Measurements from ENCODE around the gene RAB1A.
A peak's percentile ranks its signal among the peaks of the same experiment; 100 is the strongest.

The RAB1A gene

DNA sequence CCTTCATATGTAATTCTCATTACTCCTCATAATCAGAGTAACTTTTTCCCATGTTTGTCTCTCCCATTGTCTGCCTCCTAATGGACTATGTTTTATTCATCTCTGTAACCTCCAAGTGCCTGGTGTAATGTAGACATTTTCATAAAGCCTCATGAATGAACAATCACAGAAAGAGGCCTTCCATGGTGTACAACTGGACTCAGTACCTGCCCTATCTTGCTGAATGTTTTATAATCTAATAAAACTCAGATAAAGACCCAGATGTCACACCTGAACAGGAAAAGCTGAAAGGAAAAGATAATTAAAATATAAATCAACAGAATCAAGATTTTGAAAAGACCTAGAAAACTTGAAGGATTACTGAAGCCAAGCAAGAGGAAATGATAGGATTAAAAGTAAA lies 36.7 kb downstream of the RAB1A start:
- no peak for DNase-seq (ENCODE audit: low read depth in 2 of 2)

DNA sequence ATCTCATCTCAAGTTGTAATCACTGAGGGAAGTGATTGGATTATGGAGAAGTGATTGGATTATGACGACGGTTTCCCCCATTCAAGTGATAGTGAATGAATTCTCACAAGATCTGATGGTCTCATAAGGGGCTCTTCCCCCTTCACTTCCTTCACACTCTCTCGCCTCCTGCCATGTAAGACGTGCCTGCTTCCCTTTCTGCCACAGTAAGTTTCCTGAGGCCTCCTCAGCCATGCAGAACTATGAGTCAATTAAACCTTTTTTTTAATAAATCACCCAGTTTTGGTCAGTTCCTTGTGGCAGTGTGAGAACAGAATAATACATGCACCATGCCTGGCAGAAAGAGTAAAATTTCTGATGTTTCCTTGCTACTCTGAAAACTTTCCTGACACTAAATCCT lies 37.1 kb downstream of the RAB1A start:
- no peak for DNase-seq (ENCODE audit: low read depth in 2 of 2)

DNA sequence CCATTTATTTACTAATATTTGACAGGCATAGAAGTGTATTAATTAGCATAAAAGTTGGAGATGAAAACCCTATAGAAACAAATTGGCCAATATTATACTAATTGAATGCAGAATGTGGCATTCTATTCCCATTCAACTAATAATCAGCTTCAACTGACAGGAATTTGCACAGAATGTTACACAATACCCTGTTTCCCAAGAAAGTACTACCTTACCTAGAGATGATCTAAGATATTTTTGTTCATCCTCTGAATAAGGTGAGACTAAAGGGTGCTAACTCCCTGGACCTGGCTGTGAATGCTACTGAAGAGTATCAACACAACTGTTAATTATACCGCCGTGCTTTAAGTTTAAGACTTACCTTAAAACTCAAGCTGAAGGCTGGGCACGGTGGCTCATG lies 44.8 kb downstream of the RAB1A start:
- DNase-seq (ENCODE audit: low read depth in 2 of 2) = no peak

DNA sequence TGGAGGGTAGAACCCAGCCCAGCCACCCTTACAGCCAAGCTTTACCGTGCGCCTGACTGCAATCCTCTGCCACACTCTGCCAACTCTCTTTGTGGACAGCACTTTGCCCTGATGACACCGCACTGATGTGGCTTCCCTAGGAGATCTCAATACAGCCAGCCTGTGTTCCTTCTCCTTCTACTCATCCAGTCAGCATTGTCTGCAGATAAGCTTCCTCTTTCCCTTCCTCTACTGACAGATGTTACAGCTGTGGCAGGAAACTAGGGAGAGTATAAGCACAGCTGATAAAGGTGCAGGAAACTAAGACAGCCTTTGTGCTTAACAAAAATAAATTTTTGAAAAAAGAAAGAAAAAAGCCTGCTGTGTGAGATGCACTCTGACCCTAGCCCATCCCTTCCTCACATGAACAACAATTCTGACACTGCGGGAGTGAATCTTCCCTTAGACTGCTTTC lies 48.6 kb downstream of the RAB1A start:
- no peak for DNase-seq (ENCODE audit: low read depth in 2 of 2)

DNA sequence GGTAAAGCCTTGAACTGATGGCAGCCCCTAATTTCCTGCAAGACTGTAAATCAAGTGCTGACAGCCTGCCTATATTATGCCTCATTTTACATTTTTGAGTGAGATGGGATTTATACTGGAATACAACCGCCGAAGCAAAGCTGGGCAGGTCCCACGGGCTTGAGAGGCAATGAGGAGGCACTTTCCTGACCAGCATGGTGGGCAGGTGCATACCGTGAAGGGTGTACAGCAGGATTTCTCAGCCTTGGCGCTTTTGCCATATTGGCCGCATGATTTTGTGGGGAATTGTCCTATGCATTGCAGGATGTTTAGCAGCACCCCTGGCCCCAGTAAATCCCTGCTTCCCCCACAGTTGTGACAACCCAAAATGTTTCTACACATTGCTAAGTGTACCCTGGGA lies 50.9 kb downstream of the RAB1A start:
- DNase-seq (ENCODE audit: low read depth in 2 of 2) = no peak

DNA sequence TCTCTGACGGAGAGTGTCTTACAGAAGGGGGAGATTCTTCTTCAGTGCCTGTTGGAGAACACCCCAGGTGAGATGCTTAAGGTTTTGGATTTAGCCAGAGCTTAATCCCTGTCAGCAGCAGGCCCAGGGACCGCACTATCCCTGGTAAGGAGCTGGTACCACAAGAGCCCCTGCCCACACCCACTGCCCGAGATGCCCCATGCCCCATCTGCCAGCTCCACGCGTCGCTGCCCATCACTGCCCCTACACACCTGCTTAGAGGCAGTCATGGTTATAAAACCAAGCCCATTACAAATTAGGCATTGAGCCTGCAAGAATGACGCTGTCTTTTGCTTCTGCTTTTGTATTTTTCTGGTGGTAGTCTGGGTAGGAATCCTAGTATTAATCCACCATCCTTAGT lies 52.0 kb downstream of the RAB1A start:
- DNase-seq (ENCODE audit: low read depth in 2 of 2) = no peak

DNA sequence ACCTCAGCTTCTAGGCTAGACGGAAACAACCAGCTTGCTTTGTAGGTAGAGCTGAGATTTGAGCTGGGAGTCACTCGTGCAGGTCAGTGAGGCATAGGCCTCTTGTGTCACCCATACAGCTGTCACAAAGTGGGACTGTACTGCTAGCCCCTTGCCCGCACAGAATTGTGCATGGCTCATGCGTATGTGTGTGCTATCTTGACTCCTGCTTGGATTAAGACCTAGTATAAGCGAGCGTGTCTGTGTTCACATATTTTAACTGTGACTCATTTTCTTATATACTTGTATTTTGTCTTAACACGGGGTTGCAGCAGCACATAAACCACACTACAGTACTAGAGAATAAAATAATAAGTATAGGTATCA lies 53.6 kb downstream of the RAB1A start:
- no peak for DNase-seq (ENCODE audit: low read depth in 2 of 2)

DNA sequence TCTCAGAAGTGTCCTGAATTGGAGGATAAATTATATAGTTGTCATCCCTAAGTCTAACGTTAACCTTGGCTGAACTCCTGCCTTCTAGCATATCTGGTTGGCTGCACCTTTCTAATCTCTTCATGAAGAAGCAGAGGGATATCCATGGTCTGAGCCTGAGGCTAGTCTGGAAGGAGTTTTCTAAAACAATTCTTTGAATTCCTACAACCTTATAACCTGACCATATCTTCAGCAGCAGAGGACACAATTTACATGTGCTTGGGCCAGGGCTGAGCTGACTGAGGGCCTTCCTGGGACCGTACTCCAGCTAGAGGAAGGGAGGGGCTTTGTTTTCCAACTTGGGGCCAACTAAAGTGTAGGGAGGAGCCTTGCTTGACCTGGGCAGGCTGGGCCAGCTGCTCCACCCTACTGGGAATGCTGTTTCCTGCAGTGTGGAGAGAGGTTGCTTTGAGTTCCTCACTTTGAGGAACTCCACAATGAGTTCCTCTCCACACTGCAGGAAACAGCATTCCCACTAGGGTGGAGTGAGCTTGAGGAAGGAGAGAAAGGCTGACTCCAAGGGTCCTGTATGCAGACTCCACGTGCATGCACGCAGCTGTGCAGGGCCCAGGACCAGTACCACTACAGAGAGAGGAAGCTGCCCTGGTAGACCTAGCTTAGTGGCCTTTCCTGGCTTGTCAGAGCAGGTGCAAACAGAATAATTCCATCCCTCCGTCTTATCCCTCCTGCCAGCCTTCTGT lies 54.1 kb downstream of the RAB1A start:
- no peak for DNase-seq (ENCODE audit: low read depth in 2 of 2)

DNA sequence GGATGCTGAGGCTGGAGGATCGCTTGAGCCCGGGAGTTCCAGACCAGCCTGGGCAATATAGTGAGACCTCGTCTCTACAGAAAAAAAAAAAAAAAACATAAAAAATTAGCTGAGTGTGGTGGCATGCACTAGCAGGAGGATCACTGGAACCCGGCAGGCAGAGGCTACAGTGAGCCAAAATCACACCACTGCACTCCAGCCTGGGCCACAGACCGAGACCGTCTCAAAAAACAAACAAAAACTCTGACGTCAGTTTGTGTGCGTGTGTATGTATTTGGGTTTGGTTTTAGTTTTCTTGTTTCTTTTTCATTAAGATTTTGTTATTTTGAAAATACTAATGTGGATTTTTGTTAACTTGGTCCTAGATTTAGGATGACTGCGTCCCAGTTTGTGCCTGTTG lies 54.7 kb downstream of the RAB1A start:
- DNase-seq (ENCODE audit: low read depth in 2 of 2) = no peak

DNA sequence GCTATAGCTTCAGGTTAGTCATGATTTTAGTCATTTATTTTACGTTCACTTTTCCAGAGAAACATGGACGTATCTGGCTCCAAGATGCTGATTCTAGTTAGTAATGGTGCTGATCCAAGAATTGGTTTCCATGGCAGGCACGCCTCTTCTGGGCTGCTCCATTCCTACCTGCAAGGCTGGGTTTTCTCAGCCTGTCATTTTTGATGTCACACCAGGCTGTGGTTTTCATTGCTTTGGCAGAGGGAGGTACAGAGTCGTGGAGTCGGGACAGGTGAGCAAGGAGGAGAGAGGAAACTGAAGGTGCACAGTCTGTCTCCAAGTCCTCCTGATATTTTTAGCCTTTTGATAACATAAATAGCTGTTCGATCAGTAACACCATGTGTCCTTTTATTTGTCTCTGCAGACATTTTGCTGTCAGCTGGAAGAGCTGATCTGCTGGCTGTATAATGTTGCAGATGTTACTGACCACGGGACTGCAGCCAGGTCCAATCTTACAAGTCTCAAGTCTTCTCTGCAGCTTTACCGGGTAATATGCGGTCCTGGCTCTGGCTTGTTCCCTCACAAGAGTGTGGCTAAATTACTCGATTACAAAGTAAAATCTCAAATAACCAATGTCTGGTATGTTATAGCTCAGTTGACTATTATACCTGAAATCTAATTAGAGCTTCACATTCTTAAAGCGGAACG lies 55.9 kb downstream of the RAB1A start:
- DNase-seq (ENCODE audit: low read depth in 2 of 2) = no peak

DNA sequence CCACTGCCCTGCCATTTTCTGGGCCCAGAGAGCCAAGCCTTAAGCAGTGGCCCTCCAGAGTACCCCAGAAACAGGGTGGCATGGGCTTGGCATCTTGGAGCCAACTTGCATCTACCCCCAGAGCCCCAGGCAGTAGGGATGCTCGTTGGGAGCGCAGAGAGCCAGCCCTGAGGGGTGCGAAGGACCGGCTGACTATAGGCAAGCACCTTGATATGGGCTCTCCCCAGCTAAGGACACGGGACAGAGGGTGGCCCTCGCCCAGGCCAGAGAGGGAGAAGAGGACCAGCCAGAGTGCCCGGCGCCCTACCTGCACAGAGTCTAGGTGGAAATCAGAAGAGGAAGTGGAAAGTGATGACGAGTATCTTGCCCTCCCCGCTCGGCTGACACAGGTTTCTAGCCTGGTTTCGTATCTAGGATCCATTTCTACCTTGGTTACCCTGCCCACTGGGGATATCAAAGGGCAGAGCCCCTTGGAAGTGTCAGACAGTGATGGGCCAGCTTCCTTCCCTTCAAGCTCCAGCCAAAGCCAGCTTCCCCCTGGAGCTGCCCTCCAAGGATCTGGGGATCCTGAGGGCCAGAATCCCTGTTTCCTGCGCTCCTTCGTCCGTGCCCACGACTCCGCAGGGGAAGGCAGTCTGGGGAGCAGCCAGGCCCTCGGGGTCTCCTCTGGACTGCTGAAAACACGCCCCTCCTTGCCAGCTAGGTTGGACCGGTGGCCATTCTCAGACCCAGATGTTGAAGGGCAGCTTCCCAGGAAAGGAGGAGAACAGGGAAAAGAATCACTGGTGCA lies 57.5 kb downstream of the RAB1A start:
- no peak for DNase-seq (ENCODE audit: low read depth in 2 of 2)

DNA sequence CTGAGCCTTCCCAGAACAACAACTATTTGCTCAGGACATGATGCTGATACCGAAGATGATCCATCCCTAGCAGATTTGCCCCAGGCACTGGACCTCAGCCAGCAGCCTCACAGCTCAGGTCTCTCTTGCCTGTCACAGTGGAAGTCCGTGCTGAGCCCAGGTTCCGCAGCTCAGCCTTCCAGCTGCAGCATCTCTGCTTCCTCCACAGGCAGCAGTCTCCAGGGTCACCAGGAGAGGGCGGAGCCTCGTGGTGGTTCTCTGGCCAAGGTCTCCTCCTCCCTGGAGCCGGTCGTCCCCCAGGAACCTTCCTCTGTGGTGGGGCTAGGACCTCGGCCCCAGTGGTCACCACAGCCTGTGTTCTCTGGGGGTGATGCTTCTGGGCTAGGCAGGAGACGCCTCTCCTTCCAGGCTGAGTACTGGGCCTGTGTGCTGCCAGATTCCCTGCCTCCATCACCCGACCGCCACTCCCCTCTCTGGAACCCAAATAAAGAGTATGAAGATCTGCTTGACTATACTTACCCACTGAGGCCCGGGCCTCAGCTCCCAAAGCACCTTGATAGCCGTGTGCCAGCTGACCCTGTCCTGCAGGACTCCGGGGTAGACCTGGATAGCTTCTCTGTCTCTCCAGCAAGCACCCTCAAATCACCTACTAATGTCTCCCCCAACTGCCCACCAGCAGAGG lies 58.3 kb downstream of the RAB1A start:
- DNase-seq (ENCODE audit: low read depth in 2 of 2) = no peak

DNA sequence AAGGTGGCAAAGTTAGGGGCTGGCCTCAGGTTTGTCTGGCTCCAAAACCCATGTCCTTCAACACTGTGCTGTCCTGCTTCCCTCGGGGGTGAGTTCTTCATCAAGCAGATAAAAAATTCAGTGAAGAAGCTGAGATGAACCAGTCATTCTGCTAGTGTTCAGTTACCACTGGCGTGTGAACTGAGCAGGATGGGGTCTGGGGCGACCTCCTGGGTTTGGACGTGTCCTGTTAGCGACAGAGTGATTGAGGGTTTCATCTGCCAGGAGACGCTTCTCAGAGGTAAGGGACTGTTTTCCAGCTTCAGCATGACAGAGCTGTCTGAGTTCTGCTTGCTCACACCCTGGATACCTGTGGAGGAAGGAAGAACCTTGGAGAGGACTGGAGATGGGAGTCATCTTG lies 59.0 kb downstream of the RAB1A start:
- no peak for DNase-seq (ENCODE audit: low read depth in 2 of 2)

DNA sequence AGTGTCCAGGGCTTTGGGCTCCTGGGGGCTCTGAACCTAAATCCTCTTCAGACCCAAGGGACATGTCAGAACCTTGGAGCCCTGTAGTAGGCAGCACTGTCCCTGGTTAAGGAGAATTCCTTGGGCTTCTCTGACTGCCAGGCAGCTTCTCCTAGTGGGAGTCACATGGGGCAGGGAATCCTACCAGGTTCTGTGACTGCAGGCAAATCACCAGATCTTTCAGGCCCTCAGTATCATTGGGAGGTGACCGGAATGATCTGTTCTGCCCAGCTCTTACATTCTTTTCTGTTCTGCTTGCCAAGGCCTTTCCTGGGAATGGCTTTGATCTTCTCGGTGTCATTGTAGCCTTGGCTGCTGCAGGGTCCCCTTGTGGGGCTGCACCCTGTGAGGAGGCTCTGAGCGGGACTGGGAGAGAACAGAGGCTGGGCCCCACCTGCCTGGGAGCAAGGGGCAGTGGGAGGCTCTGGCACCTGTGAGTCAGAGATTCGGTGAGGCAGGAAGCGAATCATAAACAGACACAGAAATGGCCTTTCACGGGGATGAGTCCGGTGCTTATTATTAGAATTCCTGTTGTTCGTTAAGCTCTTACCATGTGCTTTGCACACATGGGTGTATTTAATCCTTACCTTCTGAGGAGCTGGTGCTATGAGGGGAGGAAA lies 59.6 kb downstream of the RAB1A start:
- no peak for DNase-seq (ENCODE audit: low read depth in 2 of 2)

DNA sequence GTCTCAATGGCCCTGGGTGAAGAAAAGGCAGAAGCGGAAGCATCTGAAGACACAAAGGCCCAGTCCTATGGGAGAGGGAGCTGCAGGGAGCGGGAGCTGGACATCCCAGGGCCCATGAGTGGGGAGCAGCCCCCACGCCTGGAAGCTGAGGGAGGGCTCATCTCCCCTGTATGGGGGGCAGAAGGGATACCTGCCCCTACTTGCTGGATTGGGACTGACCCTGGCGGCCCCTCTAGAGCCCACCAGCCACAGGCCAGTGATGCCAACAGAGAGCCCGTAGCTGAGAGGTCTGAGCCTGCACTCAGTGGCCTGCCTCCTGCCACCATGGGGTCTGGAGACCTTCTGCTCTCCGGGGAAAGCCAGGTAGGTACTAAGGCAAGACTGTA lies 60.5 kb downstream of the RAB1A start:
- no peak for DNase-seq (ENCODE audit: low read depth in 2 of 2)

DNA sequence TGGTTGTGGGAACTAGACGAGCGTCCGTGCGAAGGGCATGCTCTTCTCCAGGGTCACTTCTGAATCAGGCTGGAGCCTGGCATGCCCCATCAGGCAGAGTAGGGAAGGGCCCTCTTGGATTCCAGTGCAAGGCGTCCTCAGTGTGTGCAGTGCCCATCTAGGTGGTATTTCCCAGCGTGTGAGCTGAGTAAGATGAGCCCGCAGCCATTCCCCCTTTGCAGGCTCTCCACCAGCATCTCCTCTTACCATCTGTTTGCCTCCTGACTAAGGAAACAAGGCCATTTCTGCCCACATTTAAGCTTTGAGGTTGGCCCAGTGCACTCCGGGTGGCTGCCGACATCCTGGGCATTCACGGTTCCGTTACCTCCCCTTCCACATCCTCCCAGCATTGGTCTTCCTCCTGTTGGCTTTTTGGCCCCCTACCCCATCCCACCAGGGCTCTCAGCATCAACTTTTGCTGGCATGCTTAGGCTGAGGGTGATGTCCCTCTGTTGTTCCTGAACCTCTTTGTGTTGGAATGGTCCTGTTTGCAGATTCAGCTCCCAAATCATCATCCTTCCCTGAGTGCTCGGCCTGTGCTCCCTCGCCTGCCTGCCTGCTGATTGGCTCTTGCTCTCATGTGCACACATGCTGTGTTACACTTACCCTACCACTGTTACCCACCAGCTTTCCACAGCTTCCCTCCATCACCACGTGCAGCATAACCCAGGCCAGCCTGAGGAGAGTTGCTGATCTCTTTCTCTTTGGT lies 61.9 kb downstream of the RAB1A start:
- no peak for DNase-seq (ENCODE audit: low read depth in 2 of 2)

DNA sequence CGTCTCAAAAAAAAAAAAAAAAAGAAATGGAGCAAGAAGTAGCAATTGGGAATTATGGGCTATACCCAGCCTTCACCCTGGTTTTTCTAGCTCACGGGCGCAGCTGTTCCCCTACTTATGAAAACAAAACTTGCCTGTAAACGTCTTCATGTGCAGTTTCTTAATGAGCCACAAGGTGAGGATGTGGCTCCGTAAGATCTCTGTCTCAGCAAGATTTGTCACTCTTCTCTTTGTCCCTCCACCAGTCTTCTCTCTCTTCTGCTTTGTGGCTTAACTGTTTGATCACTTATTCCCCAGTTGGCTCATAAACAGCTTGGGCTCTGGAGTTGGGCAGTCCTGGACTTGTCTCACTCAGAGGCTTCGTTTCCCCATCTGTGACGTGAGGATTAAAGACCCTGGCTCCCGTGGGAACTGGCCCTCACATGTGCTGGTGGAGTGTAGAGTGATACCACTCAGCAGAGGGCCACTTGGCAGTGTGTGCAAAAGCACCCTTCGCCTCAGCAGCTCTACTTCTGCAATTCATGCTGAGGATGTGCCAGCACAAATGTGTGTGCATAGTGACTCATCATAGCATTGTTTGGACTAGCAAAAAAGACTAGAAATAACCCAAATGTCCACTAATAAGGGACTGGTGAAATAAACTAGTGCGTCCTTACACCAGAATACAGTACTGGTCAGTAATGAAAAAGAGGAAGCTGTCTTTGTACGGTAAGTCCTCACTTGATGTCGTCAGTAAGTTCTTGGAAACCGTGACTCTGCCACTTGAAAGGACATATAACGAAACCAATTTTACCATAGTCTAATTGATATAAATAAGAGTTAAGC lies 65.0 kb downstream of the RAB1A start:
- peak in 1 of 2 donors; percentile 14 for DNase-seq (ENCODE audit: low read depth in 2 of 2)

DNA sequence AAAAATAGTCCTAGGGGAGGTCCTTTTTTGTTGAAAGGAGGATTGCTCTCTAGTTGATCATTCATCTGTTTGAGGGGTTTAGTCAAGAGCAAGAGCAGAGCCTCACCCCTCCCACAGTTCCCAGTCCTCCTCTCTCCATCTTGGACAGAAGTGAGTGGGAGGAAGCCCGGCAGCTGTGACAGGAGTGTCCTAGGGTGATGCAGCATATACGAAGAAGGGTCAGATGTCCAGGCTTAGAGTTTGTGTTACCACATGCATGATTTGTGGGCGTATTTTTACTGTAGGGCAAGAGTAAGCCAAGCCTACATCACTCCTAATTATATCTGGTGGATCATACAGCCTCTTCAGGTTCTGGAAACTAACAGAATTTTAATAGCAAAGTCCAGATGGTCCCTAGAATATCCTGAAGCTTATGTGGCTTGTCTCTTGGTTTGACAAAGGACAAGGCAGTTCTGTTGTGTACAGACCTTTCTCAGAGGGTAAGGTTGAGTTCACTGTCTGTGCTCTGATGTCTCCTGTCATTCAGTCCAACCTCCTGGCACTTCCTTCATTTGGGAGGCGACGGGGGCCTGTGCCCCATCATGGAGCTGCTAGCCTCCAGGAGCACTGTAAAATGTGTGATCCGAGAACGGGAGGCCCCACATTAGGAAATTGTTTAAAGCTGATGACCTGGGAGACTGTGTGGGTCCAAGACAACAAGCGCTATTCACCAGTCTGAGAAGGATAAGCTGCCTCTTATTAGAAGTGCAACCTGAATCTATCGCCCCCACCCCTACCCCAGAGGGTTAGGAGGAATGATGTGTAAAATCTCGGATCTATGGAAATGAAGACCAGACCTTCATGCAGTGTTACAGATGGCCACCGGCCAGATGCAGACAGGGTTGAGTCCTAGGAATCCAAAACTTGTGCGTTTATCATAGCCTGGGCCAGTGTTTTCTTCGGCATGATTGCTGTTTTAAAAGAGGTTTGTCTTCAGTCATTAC lies 66.8 kb downstream of the RAB1A start:
- no peak for DNase-seq (ENCODE audit: low read depth in 2 of 2)

DNA sequence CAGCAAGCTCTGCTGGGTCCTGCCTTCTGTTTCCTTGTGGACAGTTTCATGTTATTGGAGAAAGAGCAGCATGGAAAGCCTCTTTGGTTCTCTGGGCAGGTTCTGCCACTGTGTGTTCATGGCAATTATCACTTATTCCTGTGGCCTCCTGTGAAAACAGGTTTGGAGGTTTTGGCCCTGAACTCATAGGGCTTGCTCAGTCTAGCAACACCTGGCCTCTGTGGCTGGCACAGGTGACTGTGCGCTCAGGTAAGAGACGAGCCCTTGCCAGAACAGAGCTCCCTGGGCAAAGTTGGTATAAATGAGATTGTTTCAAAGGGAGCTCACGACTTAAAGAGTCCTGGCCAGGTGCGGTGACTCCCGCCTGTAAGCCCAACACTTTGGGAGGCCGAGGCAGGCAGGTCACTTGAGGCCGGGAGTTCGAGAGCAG lies 68.0 kb downstream of the RAB1A start:
- DNase-seq (ENCODE audit: low read depth in 2 of 2) = no peak

All from stimulated activated CD8-positive, alpha-beta memory T cell treated with anti-CD3 and anti-CD28 coated beads, Interleukin-7, amount 100 ng/mL, for 4 hours (primary cell).